ENCODE data around the gene TELO2.

Gene TELO2

GRCh38 chr16:1505912-1506311 lies 12.8 kb downstream of the TELO2 start:
- in situ Hi-C loops (cut with HindIII; ENCODE audit: low pct_ligation_motif_present, low pct_unique_long_range_greater_than_20kb, low sequenced_read_pairs): no loop called here
- no peak for DNase-seq

DNA sequence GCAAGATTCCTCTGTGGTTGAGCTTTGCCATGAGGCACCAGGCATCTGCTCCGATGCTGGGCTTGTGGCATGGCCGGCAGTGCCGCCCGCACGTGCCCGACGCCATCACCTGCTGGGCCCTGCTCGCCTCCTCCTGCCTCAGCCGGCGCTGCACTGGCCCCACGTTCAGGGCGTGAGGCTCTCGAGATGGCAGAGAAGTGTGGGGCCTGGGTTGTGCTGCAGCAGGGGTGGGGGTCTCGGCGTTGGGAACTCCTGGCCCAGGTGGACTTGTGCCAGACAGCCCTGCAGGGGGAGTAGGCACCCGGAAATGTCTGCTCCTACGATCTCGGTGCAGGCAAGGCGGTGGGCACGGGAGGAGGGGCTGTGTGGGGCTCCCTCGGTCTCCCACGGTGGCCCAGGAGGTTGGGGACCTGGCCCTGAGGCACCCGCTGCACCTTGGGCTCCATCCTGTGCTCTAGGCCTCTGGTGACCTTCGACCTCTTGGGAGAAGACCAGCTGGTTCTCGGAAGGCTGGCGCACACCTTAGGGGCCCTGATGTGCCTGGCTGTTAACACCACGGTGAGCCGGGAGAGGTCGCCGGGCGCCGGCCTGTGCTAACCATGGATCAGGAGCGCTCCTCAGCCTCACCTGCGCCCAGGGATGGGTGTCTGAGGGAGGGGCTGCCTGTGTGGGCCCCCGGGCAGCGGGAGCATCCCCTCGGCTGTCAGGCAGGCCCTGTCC lies 13.5 kb downstream of the TELO2 start:
- DNase-seq: no peak
- in situ Hi-C loops (cut with HindIII; ENCODE audit: low pct_ligation_motif_present, low pct_unique_long_range_greater_than_20kb, low sequenced_read_pairs): no loop called here

DNA sequence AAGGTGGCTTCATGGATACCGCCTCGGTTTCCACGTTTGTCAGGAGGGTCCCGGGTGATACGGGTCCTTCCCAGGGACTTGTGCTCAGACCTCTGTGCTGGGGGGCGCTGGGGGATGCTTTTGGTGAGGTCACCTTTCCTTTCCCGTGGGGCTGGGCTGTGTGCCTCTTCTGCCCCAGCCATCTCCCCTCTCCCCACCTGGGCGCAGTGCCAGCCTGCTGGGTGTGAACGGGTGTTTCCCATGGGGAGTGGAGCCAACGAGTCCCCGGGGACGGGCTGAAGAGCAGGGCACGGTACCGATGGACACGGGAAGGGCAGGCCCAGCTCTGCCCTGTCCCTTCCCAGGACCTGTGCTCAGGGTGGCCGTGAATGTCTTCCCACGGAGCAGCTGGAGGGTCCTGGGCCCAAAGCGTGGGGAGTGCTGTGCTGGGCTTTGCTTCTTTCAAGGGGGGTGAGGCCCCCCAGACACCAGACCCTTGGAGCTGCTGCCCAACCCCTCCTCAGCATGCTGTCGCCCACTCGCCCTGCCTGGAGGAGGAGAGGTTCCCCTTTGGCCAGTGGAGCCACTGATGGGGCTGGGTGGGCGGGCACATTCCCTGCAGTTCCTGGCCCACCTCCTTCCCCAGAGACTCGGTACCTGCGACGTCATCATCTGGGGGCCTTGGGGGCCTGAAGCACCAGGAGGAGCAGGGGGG lies 15.5 kb downstream of the TELO2 start:
- DNase-seq: no peak
- in situ Hi-C loops (cut with HindIII; ENCODE audit: low pct_ligation_motif_present, low pct_unique_long_range_greater_than_20kb, low sequenced_read_pairs): no loop called here

DNA sequence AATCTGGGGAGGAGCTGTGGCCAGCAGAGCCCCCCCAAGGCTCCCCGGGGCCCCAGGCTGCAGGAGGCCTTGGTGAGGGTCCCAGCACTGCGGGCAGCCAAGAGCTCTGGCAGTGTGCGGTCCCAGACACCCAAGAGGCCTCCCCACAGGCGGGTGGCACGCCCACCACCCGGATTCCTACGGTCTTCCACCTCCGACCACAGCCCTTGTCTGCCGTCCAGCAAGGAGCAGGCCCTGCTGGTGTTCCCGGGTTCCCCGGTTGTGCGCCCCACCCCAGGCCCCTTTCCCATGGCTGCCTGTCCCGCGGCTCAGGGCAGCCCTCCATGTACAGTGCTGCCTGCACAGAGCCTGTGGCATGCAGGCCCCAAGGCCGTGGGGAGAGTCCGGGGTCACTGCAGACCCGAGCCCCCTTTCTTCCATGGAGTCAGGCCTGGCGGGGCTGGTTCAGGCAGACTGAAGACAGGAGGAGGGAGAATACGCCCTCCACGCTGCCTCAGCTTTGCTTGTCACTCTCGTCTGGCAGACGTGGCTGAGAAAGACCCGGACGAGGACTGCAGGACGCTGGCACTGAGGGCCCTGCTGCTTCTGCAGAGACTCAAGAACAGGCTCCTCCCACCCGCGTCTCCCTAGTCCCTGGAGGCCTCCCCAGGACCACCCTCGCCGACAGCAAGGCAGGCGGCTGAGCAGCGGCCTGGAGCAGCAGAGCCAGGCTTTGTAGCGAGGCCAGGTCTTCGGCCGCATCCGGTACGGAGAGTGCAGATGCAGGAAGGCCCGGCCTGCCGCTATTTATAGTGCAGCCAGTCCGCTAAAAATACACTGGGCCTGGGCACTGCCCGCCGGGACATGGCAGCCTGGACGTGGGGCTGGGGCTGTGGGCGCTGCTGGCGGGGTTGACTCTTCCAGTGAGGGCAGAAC lies 16.4 kb downstream of the TELO2 start:
- no peak for DNase-seq
- in situ Hi-C loops (cut with HindIII; ENCODE audit: low pct_ligation_motif_present, low pct_unique_long_range_greater_than_20kb, low sequenced_read_pairs): no loop called here

GRCh38 chr16:1510272-1510671 lies 17.1 kb downstream of the TELO2 start:
- in situ Hi-C loops (cut with HindIII; ENCODE audit: low pct_ligation_motif_present, low pct_unique_long_range_greater_than_20kb, low sequenced_read_pairs): no loop called here
- DNase-seq: no peak

GRCh38 chr16:1510941-1511351 lies 17.8 kb downstream of the TELO2 start:
- in situ Hi-C loops (cut with HindIII; ENCODE audit: low pct_ligation_motif_present, low pct_unique_long_range_greater_than_20kb, low sequenced_read_pairs): no loop called here
- DNase-seq: no peak

DNA sequence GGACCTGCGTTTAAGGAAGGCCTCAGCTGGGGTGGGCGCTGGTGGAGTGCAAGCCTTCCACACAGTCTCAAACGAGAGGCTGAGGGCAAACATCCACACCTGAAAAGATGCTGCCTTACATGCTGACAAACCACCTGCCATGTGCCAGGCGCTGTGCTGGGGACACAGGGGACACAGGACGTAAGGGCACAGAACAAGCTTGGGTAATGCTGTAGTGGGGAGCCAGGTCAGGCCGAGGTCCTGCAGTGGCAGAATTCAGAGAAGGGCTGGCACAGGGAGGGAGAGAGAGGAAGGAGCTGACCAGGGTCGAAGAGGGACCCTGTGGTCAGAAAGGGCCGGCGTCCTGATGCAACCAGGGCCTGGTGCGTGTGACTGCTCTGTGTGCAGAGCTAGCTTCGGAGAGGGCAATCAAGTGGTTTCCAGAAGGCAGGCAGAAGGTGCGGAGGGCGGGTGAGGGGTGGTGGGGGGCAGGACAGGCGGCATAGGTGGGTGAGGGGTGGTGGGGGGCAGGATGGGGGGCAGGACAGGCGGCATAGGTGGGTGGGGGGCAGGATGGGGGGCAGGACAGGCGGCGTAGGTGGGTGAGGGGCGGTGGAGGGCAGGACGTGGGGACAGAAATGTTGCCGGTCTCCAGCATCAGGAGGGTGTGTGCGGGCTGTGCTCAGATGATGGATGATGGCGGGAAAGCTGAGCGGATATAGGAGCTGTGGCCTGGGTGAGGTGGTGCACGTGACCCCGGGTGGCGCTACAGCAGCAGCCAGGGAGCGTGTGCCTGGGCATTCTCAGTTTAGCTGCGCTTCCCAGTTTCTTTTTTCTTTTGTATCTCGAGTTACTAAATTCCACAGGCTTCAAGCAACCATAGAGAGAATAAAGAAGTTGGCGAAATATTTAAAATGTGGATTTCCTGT lies 18.8 kb downstream of the TELO2 start:
- DNase-seq: no peak
- in situ Hi-C loops (cut with HindIII; ENCODE audit: low pct_ligation_motif_present, low pct_unique_long_range_greater_than_20kb, low sequenced_read_pairs): no loop called here

GRCh38 chr16:1512774-1513173 lies 19.6 kb downstream of the TELO2 start:
- in situ Hi-C loops (cut with HindIII; ENCODE audit: low pct_ligation_motif_present, low pct_unique_long_range_greater_than_20kb, low sequenced_read_pairs): no loop called here
- DNase-seq: no peak

GRCh38 chr16:1514507-1514906 lies 21.3 kb downstream of the TELO2 start:
- DNase-seq: no peak
- in situ Hi-C loops (cut with HindIII; ENCODE audit: low pct_ligation_motif_present, low pct_unique_long_range_greater_than_20kb, low sequenced_read_pairs): no loop called here

GRCh38 chr16:1518626-1519135 lies 25.5 kb downstream of the TELO2 start:
- in situ Hi-C loops (cut with HindIII; ENCODE audit: low pct_ligation_motif_present, low pct_unique_long_range_greater_than_20kb, low sequenced_read_pairs): no loop called here
- DNase-seq: no peak

DNA sequence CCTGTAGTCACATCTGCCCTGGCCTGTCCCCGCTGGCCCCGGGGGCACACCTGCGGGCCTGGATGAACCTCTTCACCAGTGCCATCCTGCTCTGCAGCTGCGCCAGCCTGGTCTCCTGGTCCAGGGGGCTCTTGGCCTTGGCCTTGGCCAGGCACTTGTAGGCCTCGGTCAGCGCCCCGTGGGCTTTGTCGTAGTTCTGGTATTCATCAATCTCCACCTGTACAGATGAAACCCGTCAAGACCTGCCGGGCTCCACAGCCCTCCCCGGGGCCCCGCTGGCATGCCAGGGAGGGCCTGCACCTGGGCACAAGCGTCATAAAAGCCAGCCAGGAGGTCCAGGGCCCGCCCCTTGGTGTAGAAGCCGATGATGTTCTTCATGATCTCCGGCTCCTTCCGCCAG lies 26.7 kb downstream of the TELO2 start:
- in situ Hi-C loops (cut with HindIII; ENCODE audit: low pct_ligation_motif_present, low pct_unique_long_range_greater_than_20kb, low sequenced_read_pairs): no loop called here

DNA sequence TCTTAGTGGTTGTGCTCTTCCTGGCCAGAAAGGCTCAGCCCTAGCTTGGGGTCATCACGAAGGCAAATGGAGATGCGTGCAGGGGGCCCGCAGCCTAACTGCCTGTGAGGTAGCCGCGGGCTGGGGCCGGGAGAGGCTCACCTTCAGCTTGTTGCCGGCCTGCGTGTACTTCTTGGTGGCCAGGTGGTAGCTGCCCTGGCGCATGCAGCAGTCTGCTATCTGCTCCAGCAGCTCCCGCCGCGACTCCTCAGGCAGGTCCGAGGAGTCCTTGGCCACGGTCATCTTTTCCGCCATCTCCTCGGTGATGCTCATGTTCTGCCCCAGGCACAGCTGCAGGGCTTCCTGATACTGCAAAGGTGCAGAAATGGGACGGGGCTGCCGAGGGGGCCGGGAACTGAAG lies 27.3 kb downstream of the TELO2 start:
- in situ Hi-C loops (cut with HindIII; ENCODE audit: low pct_ligation_motif_present, low pct_unique_long_range_greater_than_20kb, low sequenced_read_pairs): no loop called here
- no peak for DNase-seq

More for the DNA sequence above, 26.7 kb downstream of the TELO2 start:
- DNase-seq: no peak

DNA sequence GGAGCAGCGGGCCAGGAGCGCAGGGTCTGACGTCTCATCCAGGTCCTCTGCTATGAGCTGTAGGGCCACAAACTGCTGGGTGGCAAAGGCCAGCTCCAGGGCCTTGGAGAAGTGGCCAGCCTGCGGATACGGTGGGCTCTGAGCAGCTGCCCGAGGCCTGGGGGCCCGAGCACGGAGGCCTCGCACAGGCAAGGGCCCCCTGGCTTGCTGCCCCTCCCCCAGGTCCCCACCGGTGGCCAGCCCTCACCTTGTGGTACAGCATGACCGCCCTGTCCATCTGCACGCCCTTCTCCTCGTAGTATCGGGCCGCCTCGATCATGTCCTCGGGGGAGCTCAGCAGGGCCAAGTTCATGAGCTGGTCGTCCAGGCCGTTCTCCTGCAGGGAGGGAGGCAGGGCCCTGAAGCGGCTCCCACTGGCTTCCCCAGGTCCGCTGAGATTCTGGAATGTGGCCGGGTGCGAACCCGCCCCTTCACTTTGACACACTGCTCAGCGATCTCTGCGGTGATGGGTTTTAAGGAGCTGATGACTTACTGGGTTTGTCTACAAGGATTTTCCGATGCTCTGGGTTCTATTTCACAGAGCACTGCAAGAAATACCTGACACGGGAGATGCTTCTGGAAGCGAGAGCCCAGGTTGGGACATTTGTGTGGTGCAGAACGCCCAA lies 30.6 kb downstream of the TELO2 start:
- DNase-seq: no peak
- in situ Hi-C loops (cut with HindIII; ENCODE audit: low pct_ligation_motif_present, low pct_unique_long_range_greater_than_20kb, low sequenced_read_pairs): no loop called here

- no peak for DNase-seq
- in situ Hi-C loops (cut with HindIII; ENCODE audit: low pct_ligation_motif_present, low pct_unique_long_range_greater_than_20kb, low sequenced_read_pairs): no loop called here
These were observed 31.2 kb downstream of the TELO2 start for GRCh38 chr16:1524366-1524765.

GRCh38 chr16:1525871-1526607 lies 32.9 kb downstream of the TELO2 start:
- DNase-seq: no peak
- in situ Hi-C loops (cut with HindIII; ENCODE audit: low pct_ligation_motif_present, low pct_unique_long_range_greater_than_20kb, low sequenced_read_pairs): no loop called here

DNA sequence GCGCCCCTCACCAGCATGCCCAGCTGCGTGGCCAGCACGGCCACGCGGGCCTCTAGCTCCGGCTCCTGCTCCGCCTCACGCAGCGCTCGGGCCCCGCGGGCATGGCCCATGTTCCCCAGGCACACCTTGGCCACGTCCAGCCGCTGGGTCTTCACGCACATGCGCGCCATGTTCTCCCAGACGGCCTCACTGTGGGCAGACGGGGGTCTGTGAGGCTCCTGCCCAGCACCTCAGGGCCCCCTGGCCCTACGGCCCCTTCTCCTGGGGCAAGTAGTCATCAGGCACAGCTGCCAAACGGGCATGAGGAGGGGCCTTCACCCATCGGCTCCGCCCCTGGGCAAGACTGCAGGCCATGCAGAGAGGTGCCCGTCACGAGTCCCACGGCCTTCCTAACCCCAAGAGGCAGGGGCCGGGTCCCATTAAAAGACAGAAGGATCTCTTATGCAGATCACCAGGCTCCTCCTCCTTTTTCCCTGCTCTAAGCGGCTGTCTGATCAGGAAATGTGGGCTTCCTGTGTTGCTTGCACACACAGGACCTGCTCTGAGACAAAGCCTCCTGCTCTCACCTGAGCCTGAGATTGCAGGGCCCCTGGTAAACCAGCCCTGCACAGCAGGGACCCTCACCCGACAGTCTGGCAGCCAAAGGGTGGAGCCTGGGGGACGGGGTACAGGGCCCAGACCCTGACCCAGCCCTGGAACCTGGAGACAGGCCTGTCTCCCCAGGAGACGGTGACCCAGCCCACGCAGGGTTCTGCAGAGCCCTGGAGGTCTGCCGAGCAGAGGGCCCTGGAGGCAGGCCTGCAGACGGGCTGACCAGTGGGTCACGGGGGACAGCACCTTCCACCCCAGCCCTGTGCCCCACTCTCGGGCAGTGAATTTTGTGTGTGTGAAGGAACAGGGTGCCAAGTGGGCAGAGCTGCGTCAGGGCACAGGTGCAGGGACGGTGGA lies 33.7 kb downstream of the TELO2 start:
- in situ Hi-C loops (cut with HindIII; ENCODE audit: low pct_ligation_motif_present, low pct_unique_long_range_greater_than_20kb, low sequenced_read_pairs): no loop called here
- DNase-seq: no peak

Measured in ACHN (cell line).